Activated CD4-positive, alpha-beta T cell treated with anti-CD3 and anti-CD28 coated beads, Interleukin-2, Interleukin-6, amounts not matched to agents 100 ng/mL and 50 ng/mL, durations not matched to agents 16 hours and 8 hours (primary cell): ENCODE data around the gene MMP19.
"Not testable (repeated sequence)": the region's sequence is repeated elsewhere in the genome, so short reads cannot be mapped to it uniquely, and the experiment has no call there.

Source experiments
- DNase-seq: peaks from one replicate; pipeline ENCODE4 v3.0.0-alpha.2; 2020

The MMP19 gene

GRCh38 chr12:55843431-55843830 lies 695 bp upstream of the MMP19 start:
- no peak for DNase-seq

DNA sequence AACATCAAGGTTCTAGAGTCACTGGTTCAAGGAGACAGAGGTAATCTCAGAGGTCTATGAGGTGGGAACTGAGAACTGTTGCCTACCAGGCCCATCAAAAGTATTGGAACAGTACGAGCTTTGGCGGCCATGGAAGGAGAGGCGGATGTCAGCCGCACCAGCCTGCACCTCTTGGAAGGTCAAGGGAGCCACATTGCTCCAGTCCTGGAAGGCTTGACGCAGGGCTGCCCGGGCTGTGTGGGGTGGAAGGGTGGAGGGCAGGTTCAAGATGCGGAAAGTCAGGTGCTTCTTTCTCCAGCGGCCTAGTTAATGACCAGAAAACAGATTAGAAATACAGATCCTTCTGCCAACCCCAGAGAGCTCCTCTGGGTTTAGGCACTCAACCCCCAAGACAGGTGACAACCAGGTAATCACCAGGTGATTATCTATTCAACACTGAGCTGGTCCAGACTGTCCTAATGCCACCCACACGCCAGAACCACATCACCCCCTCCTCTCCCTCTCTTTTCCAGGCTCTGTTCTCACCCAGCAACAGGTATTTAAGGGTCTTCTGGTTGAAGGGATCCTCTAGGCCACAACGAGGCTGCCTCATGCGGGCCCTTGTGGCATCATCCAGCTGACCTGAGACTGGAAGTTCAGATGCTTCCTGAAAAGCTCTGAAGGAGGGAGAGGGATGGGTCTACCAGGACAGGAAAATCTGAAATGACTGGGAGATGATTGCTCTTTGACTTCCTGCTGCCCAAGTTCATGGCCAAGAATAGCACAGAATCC lies 2.0 kb downstream of the MMP19 start:
- no peak for DNase-seq

- no peak for DNase-seq
Observed at GRCh38 chr12:55839345-55840140, 3.2 kb downstream of the MMP19 start.

DNA sequence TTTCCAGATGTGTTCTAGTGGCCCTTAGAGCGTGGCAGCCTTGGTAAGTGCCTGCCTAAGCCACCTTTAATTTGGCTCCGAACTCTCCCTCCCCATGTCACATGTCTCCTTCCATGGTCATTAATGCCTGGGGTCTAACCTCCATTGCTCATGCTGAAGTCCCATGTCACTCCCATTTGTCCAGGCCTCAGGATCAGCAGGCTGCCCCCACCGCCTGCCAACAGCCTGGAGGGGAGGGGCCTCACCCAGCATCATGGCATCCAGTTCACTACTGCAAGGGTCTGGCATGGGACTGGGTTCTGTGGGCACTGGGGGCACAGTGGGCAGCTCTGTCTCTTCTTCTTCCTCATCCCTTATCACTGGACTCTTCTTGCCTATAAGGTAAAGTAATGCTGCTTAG lies 4.4 kb downstream of the MMP19 start:
- no peak for DNase-seq

DNA sequence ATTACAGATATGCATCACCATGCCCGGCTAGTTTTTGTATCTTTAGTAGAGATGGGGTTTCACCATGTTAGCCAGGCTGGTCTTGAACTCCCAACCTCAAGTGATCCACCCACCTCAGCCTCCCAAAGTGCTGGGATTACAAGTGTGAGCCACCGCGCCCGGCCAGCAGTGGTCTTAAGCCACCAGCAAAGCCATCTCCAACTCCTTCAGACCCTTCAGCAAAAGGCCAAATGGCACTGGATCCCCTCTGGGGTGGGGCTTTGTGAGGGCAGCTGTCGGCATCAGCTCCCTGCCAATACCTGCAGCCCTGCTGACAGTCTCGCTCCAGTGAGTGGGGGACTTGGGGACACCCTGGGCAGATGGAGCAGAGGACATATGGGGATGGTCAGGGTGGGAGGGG lies 8.3 kb downstream of the MMP19 start:
- DNase-seq = not testable (repeated sequence)

GRCh38 chr12:55833056-55833455 lies 9.7 kb downstream of the MMP19 start:
- no peak for DNase-seq

GRCh38 chr12:55831447-55831815 lies 11.3 kb downstream of the MMP19 start:
- no peak for DNase-seq

- peak; percentile 58 for DNase-seq
Observed at GRCh38 chr12:55830601-55831446, 11.9 kb downstream of the MMP19 start.

DNA sequence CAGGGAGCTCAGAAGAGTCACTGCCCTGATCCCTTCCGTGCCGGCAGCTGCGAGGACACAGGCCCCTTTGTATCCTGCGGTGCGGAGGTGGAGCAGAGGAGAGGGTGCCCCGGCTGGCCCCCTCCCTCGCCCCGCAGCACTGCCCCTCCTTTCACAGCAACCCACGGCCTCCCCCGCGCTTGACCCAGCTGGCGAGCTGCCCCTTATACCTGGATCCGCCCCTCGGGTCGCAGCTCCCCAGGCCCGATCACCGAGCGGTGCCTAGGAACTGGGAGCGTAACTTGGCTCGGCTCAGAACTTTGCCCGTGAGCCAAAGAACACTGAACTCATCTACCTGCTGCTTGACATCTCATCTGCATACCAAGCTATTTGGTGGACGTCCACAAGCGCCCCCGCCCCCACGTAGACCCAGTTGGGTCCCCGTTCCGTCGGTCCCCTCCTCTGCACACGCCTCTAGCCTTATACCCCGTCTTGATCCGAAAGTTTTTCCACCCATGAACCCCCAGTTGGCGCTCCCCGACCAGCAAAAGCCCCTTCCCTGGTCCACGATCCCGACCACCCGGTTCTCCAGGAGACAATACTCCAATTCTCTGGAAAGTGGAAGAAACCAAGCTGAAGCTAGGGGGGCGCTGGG lies 12.7 kb downstream of the MMP19 start:
- peak; percentile 22 for DNase-seq

DNA sequence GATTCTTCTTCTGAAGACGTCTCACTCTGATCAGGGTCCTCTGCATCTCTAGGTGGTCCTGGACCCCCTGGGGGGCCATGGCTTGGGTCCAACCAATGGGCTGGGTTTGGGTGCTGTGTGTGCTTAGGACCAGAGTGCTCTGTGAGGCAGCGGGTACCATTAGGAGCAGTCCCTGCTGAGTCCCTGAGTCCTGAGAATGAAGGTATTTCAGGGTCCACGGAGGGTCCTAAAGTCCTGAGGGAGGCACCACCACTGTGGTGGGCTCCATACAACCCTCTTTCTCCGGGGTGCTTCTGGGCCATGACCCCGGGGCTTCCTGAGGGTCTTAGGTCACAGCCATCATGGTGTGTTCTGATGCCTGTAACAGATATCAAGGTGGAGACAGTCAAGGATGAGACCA lies 14.4 kb downstream of the MMP19 start:
- no peak for DNase-seq

GRCh38 chr12:55827806-55828205 lies 14.9 kb downstream of the MMP19 start:
- DNase-seq = no peak

DNA sequence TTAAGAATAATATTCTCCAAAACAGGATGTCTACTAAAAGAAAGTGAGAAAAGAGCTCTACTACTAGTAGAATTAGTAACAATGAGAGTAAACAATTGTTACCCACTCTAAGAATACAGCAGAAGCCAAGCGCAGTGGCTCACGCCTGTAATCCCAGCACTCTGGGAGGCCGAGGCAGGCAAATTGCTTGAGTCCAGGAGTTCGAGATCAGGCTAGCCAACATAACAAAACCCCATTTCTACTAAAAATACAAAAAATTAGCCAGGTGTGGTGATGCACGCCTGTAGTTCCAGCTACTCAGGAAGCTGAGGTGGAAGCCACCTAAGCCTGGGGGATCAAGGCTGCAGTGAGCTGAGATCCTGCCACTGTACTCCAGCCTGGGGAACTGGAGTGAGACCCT lies 18.0 kb downstream of the MMP19 start:
- no peak for DNase-seq

GRCh38 chr12:55823419-55823818 lies 19.3 kb downstream of the MMP19 start:
- no peak for DNase-seq

DNA sequence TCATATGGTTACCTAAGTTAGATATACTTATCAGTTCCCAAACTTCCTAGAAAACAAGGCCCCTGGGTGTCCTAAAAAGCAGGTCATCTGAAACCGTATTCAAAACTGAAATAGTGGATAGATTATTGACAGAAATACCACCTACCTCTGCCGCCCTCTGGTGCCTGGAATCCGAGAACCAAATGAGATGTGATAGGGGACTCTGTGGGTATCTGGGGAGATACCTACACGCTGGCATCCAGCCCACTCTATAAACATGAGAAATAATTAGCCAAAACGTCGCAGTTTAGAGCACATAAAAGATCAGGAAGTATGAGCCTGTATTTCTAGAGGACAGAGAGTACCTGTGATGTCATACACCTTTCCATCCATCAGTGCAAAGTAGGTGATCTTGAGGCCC lies 20.5 kb downstream of the MMP19 start:
- DNase-seq = no peak

GRCh38 chr12:55820679-55821078 lies 22.1 kb downstream of the MMP19 start:
- DNase-seq = no peak

GRCh38 chr12:55818886-55819285 lies 23.9 kb downstream of the MMP19 start:
- no peak for DNase-seq

DNA sequence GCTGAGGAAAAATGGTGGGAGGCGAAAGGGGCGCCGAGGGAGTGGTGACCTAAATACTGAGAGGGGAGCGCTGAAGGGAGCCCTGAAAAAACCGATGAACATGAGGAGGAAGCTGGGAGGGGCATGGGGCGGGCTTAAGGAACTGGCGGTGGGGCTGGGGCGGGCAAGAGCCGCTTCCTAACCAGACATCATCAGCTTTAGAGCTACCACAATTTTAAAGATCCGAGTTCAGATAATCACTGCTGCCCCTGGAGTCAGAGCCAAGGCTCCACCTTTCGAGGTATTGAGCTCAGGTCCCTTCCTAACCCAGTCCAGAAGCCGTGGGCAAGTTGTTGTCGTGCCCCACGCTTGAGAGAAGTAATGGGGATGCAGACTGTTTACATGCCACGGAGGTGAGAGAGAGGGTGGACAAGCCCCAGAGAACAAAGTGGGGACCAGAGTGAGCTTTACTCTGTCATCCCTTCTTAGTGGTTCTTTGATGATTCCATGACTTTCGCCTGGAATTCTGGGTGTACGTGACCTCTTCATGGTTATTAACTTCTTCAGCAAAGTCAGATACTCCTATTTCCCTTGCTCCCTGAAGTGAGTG lies 24.5 kb downstream of the MMP19 start:
- DNase-seq = no peak

- DNase-seq = peak; percentile 99
Observed at GRCh38 chr12:55817345-55818139, 25.2 kb downstream of the MMP19 start, which contains the start of the genes ORMDL2 and SARNP. Gene ORMDL2, plus strand, starts transcription at chr12:55818041. Its CDS starts 959 bp downstream, at chr12:55819000. Gene SARNP, minus strand, starts transcription at chr12:55817724. Its CDS starts 23 bp downstream, at chr12:55817701.

GRCh38 chr12:55816881-55817344 lies 25.8 kb downstream of the MMP19 start:
- DNase-seq = peak; percentile 21

GRCh38 chr12:55815473-55815872 lies 27.3 kb downstream of the MMP19 start:
- no peak for DNase-seq

GRCh38 chr12:55814257-55814656 lies 28.5 kb downstream of the MMP19 start:
- DNase-seq = no peak
